Stomach (tissue), 4 donors: ENCODE data around the gene ESR1.
"Not testable (repeated sequence)": the region's sequence is repeated elsewhere in the genome, so short reads cannot be mapped to it uniquely, and the experiment has no call there.

Experiments used
- POLR2A ChIP-seq, 4 donors: fragments of 450-650 bp; IDR thresholded peaks; one replicate each; pipeline ENCODE4 v1.6.1; 2016; ENCODE audit warnings: antibody characterized with exemption in 4 of 4, control low read depth in 2 of 4, mild to moderate bottlenecking in 1 of 4, moderate library complexity in 1 of 4
- POLR2AphosphoS5 ChIP-seq, 3 donors: sonication (generic); formaldehyde crosslinking; IDR thresholded peaks; one replicate each; pipeline ENCODE4 v1.6.1; 2016; ENCODE audit warnings: antibody characterized with exemption in 3 of 3
- TF ChIP-seq, protein P1 (sequence below), 7 experiments: fragments of 450-650 bp in 4 of 7; fragments of 200-600 bp in 3 of 7; sonication (generic) in 3 of 7; IDR thresholded peaks; one replicate each; pipeline ENCODE4 v1.5.1; 2016 to 2019; ENCODE audit warnings: antibody characterized with exemption in 7 of 7, control low read depth in 2 of 7, mild to moderate bottlenecking in 1 of 7

GRCh38 chr6:152076242-152076641, 268.8 kb downstream of the ESR1 start:
- not testable (repeated sequence) for TF ChIP-seq POLR2A, POLR2AphosphoS5 (IDR thresholded peaks at IDR 0.05)
- TF ChIP-seq, protein P1, sequence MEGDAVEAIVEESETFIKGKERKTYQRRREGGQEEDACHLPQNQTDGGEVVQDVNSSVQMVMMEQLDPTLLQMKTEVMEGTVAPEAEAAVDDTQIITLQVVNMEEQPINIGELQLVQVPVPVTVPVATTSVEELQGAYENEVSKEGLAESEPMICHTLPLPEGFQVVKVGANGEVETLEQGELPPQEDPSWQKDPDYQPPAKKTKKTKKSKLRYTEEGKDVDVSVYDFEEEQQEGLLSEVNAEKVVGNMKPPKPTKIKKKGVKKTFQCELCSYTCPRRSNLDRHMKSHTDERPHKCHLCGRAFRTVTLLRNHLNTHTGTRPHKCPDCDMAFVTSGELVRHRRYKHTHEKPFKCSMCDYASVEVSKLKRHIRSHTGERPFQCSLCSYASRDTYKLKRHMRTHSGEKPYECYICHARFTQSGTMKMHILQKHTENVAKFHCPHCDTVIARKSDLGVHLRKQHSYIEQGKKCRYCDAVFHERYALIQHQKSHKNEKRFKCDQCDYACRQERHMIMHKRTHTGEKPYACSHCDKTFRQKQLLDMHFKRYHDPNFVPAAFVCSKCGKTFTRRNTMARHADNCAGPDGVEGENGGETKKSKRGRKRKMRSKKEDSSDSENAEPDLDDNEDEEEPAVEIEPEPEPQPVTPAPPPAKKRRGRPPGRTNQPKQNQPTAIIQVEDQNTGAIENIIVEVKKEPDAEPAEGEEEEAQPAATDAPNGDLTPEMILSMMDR (IDR thresholded peaks at IDR 0.05): not testable (repeated sequence)
